ENCODE results near the gene ESRRA. TPM values are rescaled to one million over a fixed set of nuclear protein-coding genes. Genes with fewer than 3 reads are reported as not detected.
A peak's percentile ranks its signal among the peaks of the same experiment; 100 is the strongest.

The ESRRA gene
- total RNA-seq, 2 experiments from 2014 or later: 18.5 to 21.7 TPM

GRCh38 chr11:64289002-64289564 lies 16.2 kb upstream of the ESRRA start:
- Mint-ChIP-seq H3K4me3 (no peak overlapping the region), H3K27ac (no peak overlapping the region), H3K27me3 (ENCODE audit: low read depth) (peaks cover 19% of the 10 kb centered on the region), H3K36me3 (ENCODE audit: low read depth) (no peaks in the 10 kb centered on the region), H3K4me1 (ENCODE audit: low read depth) (peaks cover 12% of the 10 kb centered on the region), H3K9me3 (no peaks in the 10 kb centered on the region)
- CTCF ChIA-PET: interaction anchor here (1.3 to 1.9 kb wide), 3 partner anchors 12 to 38 kb away, joined by 3 to 9 read pairs (median 4); no protein-coding TSS in a partner anchor
- intact Hi-C loops (cut with micrococcal nuclease): no loop called here
- DNase-seq: no peak

GRCh38 chr11:64290352-64291261 lies 14.7 kb upstream of the ESRRA start:
- no peaks in the 10 kb centered on the region for H3K9me3 Mint-ChIP-seq
- DNase-seq: no peak
- CTCF ChIA-PET: interaction anchor here (1.3 to 1.9 kb wide), 3 partner anchors 11 to 40 kb away, joined by 3 to 9 read pairs (median 5); partner anchors contain the start of gene ESRRA

GRCh38 chr11:64291262-64291751 lies 14.0 kb upstream of the ESRRA start, which contains the start of gene KCNK4:
Gene KCNK4, plus strand, starts transcription at chr11:64291302. Its CDS starts 1,717 bp downstream, at chr11:64293019.
- peak within 1 kb of the TSS; percentile 47 for H3K4me3 Mint-ChIP-seq
- H3K27ac Mint-ChIP-seq: no peak within 1 kb of the TSS
- H3K27me3 Mint-ChIP-seq (ENCODE audit: low read depth): peaks cover 36% of the 10 kb centered on the region
- peaks cover 11% of the 10 kb centered on the region for H3K4me1 Mint-ChIP-seq (ENCODE audit: low read depth)
- intact Hi-C loops (cut with micrococcal nuclease): no loop called here
- H3K36me3 Mint-ChIP-seq (ENCODE audit: low read depth): no peaks in the 10 kb centered on the region
- no peaks in the 10 kb centered on the region for H3K9me3 Mint-ChIP-seq
- CTCF ChIA-PET: interaction anchor here (1.9 kb wide), 1 partner anchor 13 kb away, joined by 5 read pairs; the partner anchor contains the start of gene ESRRA
- no peak for DNase-seq

More at GRCh38 chr11:64290352-64291261, 14.7 kb upstream of the ESRRA start:
- H3K27me3 Mint-ChIP-seq (ENCODE audit: low read depth): peaks cover 30% of the 10 kb centered on the region
- H3K4me3 Mint-ChIP-seq: peak overlapping the region; percentile 47
- H3K4me1 Mint-ChIP-seq (ENCODE audit: low read depth): peaks cover 12% of the 10 kb centered on the region
- no peaks in the 10 kb centered on the region for H3K36me3 Mint-ChIP-seq (ENCODE audit: low read depth)
- no peak overlapping the region for H3K27ac Mint-ChIP-seq
- intact Hi-C loops (cut with micrococcal nuclease): no loop called here

DNA sequence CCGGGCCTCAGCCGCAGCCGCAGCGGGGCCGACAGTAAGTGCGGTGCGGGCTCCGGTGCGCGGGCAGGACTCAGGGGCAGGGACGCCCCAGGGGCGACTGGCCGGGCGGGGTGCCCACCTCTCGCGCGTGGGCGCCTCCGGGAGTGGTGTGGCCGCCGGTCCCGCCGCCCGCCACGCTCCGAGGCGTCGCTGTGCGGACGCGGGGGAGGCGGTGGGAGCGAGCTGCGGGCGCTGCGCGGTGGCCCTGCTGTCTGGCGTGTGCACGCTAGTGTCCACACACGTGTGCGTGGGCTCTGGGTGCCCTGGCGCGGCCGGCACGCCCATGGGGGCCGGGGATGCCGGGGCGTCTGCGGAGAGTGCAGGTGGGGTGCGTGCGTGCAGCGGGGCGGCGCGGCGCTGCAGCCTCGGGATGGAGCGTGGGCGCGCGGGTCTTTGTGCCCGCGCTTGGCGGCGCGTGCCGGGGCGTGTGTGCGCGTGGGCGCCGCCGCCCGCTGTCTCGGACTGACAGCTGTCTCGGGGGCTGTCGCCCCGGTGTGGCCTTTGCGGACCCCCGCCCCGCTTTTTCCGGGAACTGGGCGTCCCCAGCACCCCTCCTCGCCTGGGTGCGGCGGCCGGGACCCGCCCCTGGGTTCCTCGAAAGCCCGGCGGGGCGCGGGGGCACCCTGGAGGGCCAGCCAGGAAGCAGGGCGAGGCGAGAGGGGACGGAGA lies 13.4 kb upstream of the ESRRA start:
- Mint-ChIP-seq H3K36me3 (ENCODE audit: low read depth) (no peaks in the 10 kb centered on the region), H3K27ac (no peak overlapping the region), H3K4me3 (no peak overlapping the region), H3K9me3 (no peaks in the 10 kb centered on the region), H3K4me1 (ENCODE audit: low read depth) (peaks cover 5% of the 10 kb centered on the region), H3K27me3 (ENCODE audit: low read depth) (peaks cover 42% of the 10 kb centered on the region)
- intact Hi-C loops (cut with micrococcal nuclease): no loop called here
- DNase-seq: no peak
- CTCF ChIA-PET: interaction anchor here (1.3 to 1.9 kb wide), 4 partner anchors 10 to 13 kb away, joined by 3 to 5 read pairs (median 4); partner anchors contain the start of gene ESRRA

GRCh38 chr11:64292460-64293254 lies 12.7 kb upstream of the ESRRA start:
- Mint-ChIP-seq H3K27ac (no peak overlapping the region), H3K4me1 (ENCODE audit: low read depth) (peaks cover 8% of the 10 kb centered on the region), H3K4me3 (no peak overlapping the region), H3K9me3 (no peaks in the 10 kb centered on the region), H3K27me3 (ENCODE audit: low read depth) (peaks cover 49% of the 10 kb centered on the region), H3K36me3 (ENCODE audit: low read depth) (no peaks in the 10 kb centered on the region)
- no peak for DNase-seq
- CTCF ChIA-PET: interaction anchor here (0.6 to 1.4 kb wide), 6 partner anchors 9 to 298 kb away, joined by 3 to 4 read pairs (median 3); no protein-coding TSS in a partner anchor
- intact Hi-C loops (cut with micrococcal nuclease): no loop called here

DNA sequence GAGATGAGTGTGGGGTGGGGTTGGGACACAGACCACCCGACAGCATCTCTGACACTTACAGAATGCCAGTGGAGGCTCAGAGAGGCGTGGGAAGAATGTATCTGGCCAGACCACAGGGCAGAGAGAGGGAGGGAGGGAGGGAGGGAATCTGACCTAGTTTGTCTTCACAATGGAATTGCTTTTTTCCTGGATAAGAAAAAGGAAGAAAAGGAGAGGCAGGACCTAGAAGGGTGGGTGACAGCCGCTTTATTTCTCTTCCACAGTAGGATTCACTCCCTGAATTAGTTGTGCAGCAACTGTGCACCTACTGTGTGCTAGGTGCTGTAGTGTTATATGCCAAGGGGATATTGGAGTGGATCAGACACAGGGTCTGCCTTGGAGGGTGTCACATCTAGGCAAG lies 10.6 kb upstream of the ESRRA start:
- CTCF ChIA-PET: interaction anchor here (0.8 to 1.0 kb wide), 2 partner anchors 10 kb away, joined by 3 read pairs; no protein-coding TSS in a partner anchor
- H3K4me1 Mint-ChIP-seq (ENCODE audit: low read depth): peaks cover 14% of the 10 kb centered on the region
- H3K4me3 Mint-ChIP-seq: no peak overlapping the region
- DNase-seq: no peak
- no peaks in the 10 kb centered on the region for H3K9me3 Mint-ChIP-seq
- intact Hi-C loops (cut with micrococcal nuclease): no loop called here
- H3K27ac Mint-ChIP-seq: no peak overlapping the region
- peaks cover 66% of the 10 kb centered on the region for H3K27me3 Mint-ChIP-seq (ENCODE audit: low read depth)
- H3K36me3 Mint-ChIP-seq (ENCODE audit: low read depth): no peaks in the 10 kb centered on the region

DNA sequence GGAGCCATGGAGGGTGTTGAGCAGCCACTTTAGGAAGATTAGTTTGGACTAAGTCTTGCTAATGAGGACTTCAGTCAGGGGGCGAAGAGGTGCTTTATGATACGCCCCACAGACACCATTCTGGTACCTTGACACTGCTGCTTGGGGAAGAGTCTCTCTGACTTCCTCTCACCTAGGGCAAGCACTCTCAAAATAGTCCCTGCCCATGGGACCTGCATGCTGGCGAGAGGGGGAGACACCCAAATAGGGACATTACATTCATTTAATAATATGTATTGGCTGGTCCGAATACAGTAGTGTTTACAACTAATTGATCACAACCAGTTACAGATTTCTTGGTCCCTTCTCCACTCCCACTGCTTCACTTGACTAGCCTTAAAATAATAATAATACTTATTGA lies 9.6 kb upstream of the ESRRA start:
- Mint-ChIP-seq H3K27ac (no peak overlapping the region), H3K9me3 (no peaks in the 10 kb centered on the region), H3K4me3 (no peak overlapping the region), H3K36me3 (ENCODE audit: low read depth) (no peaks in the 10 kb centered on the region), H3K4me1 (ENCODE audit: low read depth) (peaks cover 17% of the 10 kb centered on the region), H3K27me3 (ENCODE audit: low read depth) (peaks cover 73% of the 10 kb centered on the region)
- intact Hi-C loops (cut with micrococcal nuclease): no loop called here
- DNase-seq: no peak
- CTCF ChIA-PET: interaction anchor here (1.0 kb wide), 1 partner anchor 9 kb away, joined by 3 read pairs; no protein-coding TSS in a partner anchor

- no peak for DNase-seq
- CTCF ChIA-PET: no interaction called here
- Mint-ChIP-seq H3K36me3 (ENCODE audit: low read depth) (no peaks in the 10 kb centered on the region), H3K27me3 (ENCODE audit: low read depth) (peaks cover 71% of the 10 kb centered on the region), H3K4me3 (no peak overlapping the region), H3K27ac (no peak overlapping the region), H3K4me1 (ENCODE audit: low read depth) (peaks cover 19% of the 10 kb centered on the region), H3K9me3 (no peaks in the 10 kb centered on the region)
- intact Hi-C loops (cut with micrococcal nuclease): no loop called here
These were observed 9.1 kb upstream of the ESRRA start for GRCh38 chr11:64296236-64296635.

GRCh38 chr11:64296830-64297698 lies 8.3 kb upstream of the ESRRA start:
- no peaks in the 10 kb centered on the region for H3K36me3 Mint-ChIP-seq (ENCODE audit: low read depth)
- CTCF ChIA-PET: no interaction called here
- peaks cover 75% of the 10 kb centered on the region for H3K27me3 Mint-ChIP-seq (ENCODE audit: low read depth)
- H3K4me1 Mint-ChIP-seq (ENCODE audit: low read depth): peaks cover 19% of the 10 kb centered on the region
- intact Hi-C loops (cut with micrococcal nuclease): no loop called here
- DNase-seq: no peak
- H3K9me3 Mint-ChIP-seq: no peaks in the 10 kb centered on the region
- no peak overlapping the region for H3K4me3 Mint-ChIP-seq
- no peak overlapping the region for H3K27ac Mint-ChIP-seq

DNA sequence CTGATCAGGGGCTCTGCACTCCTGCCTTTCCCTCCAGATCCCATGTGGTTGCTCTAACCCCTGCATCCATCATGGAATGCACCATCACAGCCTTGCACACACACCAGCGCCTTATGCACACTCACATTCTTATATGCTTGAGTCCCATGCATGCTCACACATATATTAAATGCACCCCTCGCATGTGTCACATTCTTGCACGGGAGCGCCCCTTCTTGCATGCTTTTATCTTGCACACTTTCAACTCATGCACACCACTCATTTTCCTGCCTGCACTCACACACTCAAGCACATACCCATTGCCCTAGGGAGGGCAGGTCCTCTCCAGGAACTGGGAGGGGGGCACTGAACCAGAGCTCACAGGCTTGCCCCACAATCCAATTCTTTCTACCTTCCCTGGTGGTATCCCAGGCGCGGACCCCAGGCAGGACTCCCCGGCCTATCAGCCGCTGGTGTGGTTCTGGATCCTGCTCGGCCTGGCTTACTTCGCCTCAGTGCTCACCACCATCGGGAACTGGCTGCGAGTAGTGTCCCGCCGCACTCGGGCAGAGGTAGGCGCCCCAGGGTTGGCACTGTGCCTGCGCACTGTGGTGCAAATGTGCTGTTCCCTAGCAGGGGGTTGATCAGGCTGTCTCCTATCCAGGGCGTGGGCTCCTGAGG lies 7.5 kb upstream of the ESRRA start:
- CTCF ChIA-PET: no interaction called here
- H3K36me3 Mint-ChIP-seq (ENCODE audit: low read depth): no peaks in the 10 kb centered on the region
- no peak for DNase-seq
- intact Hi-C loops (cut with micrococcal nuclease): no loop called here
- H3K27ac Mint-ChIP-seq: no peak overlapping the region
- H3K4me1 Mint-ChIP-seq (ENCODE audit: low read depth): peaks cover 19% of the 10 kb centered on the region
- H3K9me3 Mint-ChIP-seq: no peaks in the 10 kb centered on the region
- no peak overlapping the region for H3K4me3 Mint-ChIP-seq
- H3K27me3 Mint-ChIP-seq (ENCODE audit: low read depth): peaks cover 71% of the 10 kb centered on the region
